Suppressor macrophage (primary cell): Measurements from ENCODE around the gene GPR52.
"Not testable (repeated sequence)": the region's sequence is repeated elsewhere in the genome, so short reads cannot be mapped to it uniquely, and the experiment has no call there.

ENCODE experiments used
- DNase-seq, 4 experiments: peaks; one replicate each; pipeline ENCODE4 v3.0.0-alpha.2; 2020 to 2022
- total RNA-seq, 17 experiments: gene quantifications; one replicate each; lab custom pipeline; 2026; ENCODE audit warnings: mixed read lengths in 6 of 17, inconsistent platforms in 3 of 17; lab: John Stamatoyannopoulos, UW

The GPR52 gene, protein sequence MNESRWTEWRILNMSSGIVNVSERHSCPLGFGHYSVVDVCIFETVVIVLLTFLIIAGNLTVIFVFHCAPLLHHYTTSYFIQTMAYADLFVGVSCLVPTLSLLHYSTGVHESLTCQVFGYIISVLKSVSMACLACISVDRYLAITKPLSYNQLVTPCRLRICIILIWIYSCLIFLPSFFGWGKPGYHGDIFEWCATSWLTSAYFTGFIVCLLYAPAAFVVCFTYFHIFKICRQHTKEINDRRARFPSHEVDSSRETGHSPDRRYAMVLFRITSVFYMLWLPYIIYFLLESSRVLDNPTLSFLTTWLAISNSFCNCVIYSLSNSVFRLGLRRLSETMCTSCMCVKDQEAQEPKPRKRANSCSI
- 0.08 to 1.9 (median 0.98) reads per million in 17 experiments for total RNA-seq

DNA sequence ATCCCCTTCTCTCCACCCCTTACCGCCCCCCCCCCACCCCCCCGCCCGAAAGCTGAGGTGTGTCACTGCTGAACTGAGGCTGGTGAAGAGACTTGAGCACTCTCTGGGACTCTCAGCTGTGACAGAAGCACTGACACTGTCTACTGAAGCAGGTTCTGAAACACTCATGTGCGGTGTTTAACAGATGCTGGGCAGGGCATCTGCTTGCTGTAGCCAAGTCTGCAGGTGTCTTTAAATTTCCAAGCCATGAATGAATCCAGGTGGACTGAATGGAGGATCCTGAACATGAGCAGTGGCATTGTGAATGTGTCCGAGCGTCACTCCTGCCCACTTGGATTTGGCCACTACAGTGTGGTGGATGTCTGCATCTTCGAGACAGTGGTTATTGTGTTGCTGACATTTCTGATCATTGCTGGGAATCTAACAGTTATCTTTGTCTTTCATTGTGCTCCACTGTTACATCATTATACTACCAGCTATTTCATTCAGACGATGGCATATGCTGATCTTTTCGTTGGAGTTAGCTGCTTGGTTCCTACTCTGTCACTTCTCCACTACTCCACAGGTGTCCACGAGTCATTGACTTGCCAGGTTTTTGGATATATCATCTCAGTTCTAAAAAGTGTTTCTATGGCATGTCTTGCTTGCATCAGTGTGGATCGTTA is at the start of gene GPR52:
TSS of gene GPR52 (plus strand) at position 99 of the 665 bp plus-strand sequence. CDS start at position 247, 148 bp downstream.
- no peak for DNase-seq

DNA sequence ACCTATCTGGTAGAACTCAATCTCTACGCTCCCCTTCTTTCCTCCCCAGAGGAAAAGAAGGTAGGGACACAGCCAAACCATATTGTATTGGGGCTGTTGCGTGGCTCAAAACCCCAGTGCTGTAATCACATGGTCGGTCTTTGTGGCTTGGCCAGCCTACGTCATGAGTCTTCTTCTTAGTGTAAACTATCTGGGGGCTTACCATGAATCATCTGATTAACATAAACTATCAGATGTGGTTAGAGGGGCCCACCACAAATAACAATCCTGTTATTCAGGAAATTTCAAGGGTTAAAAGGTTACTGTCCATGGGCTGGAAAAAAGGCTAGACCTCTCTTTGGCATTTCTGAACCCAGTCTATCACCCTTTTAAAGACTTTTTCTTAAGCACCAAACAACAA is 49.5 kb upstream of the GPR52 start:
- DNase-seq: no peak

DNA sequence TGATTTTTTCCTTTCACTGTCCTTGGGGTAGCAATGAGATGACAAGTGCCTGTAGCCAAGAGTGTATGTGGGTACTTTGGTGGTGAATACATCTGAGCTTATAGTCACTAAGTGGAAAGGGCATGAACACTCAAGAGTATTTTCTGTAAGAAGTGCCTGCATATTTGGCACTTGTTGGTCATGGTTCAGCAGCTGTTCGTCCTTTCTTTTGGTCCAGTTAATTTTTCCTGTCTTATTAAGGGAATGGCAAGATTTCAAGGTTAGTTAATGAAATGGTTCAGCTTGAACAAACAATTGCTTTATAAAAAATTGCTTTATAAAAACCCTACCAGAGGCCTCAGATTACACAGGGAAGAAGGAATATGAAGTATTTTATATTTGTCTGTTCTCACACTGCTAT is 48.6 kb upstream of the GPR52 start:
- no peak for DNase-seq

DNA sequence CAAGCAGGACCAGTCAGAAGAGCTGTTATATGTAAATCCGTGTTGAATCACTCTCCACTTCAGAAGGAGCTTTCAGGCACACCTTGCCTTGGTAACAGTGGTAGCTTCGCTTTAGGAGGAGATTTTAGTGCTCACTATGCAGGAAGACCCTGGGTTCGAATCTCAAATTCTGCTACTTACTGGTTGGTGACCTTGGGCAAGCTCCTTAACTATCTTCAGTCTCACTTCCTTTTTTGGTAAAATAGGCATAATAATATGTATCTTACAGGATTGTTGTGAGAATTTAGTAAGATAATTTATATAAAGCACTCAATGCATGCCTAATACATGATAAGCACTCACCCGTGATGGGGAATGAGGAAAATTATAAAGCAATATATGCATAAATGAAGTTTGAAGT is 46.7 kb upstream of the GPR52 start:
- DNase-seq: no peak

DNA sequence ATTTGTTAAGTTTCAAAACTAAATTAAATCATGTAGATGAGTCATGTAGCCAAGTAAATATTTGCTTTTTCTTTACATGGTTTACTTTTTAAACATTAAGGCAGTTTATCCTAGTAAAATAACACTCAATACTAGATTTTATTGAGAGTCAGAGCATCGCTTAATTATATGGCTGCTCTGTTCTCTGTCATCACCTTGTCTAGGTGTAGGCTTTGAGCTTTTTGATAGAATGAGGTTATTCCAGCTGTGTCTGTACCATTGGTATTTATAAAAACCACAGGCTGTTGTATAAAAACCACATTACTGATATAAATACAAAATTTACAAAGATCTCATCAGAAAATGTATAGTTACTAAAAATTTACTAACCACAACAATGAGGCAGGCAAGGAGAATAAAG is 42.5 kb upstream of the GPR52 start:
- DNase-seq: no peak

DNA sequence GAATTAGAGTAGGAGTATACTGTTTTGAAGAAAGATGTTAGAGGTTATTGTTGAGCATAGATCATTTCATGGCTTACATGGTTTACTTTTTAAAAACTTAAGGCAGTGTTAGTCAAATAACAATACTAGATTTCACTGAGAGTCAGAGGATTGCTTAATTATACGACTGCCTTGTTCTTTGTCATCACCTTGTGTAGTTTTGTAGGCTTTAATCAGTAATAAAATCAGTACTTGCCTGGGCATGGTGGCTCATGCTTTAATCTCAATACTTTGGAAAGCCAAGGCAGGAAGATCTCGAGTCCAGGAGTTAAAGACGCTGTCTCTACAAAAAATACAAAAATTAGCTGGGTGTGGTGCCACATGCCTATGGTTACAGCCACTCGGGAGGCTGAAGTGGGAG is 41.3 kb upstream of the GPR52 start:
- DNase-seq: no peak

DNA sequence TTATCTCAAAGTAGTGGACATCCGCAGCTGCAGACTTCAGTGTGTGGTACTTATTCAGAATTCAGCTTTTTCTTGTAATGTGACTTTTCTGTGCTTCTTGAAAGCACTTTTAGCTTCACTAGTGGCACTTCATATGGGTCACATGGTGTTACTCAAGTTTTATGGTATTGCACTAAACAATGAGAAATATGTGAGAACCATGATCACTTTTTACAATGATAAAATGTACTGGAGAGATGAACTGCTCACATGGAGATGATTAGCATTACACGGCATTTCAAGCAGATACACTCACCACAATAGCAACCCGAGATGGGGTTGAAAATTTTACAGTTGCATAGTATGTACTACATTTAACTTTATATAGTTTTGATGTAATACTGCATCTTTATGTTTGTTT is 40.1 kb upstream of the GPR52 start:
- DNase-seq: no peak

DNA sequence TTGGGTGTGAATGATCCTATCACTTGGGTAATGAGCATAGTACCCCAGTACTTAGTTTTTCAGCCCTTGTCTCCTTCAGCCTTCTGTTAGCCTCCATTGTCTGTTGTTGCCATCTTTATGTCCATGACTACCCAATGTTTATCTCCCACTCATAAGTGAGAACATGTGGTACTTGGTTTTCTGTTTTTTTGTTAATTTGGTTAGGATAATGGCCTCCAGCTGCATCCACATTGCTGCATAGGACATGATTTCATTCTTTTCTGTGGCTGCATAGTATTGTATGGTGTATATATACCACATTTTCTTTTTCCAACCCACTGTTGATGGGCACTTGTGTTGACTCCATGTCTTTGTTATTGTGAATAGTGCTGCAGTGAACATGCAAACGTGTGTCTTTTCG is 39.6 kb upstream of the GPR52 start:
- DNase-seq: no peak

DNA sequence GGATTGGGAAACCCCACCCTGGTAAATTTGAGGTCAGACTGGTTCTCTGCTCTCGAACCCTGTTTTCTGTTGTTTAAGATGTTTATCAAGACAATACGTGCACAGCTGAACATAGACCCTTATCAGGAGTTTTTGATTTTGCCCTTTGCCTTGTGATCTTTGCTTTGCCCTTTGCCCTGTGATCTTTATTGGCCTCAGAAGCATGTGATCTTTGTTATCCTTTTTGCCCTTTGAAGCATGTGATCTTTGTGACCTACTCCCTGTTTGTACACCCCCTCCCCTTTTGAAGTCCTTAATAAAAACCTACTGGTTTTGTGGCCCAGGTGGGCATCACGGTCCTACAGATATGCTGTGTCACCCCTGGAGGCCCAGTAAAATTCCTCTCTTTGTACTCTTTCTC is 38.0 kb upstream of the GPR52 start:
- DNase-seq: not testable (repeated sequence)

DNA sequence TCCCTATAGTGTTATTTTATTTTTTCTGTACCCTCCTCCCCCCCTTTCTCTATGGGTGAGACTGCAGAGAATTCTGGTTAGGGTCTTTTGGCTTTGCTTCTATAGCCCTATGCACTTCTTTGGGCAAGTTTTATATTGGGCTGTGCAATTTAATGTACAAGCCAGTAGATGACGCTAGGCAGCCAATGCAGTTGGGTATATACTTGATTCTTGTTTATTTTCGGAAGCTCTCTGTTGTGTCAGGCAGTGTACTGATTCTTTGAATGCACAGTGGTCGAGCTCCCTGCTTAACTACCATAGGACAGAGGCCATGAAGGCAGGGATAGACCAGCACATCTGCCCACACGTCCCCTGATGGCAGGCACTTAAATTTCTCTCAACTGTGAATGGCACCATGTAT is 34.1 kb upstream of the GPR52 start:
- no peak for DNase-seq

DNA sequence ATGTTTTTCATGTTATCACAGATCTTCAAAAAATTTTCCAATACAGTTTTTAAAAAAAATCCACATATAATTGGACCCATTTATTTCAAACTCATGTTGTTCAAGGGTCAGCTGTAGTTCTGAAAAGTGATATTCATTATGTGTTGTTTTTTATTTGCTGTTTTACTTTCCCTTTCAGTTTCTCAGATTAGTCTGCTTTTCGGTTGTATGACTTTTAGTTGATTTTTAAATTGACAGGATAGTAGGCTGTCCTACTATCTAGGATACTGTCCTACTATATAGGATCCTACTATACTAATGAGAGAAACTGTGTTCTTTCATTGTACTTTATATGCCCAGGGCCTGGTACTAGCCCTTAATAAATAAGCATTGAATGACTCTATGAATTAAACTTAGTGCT is 33.6 kb upstream of the GPR52 start:
- DNase-seq: no peak

DNA sequence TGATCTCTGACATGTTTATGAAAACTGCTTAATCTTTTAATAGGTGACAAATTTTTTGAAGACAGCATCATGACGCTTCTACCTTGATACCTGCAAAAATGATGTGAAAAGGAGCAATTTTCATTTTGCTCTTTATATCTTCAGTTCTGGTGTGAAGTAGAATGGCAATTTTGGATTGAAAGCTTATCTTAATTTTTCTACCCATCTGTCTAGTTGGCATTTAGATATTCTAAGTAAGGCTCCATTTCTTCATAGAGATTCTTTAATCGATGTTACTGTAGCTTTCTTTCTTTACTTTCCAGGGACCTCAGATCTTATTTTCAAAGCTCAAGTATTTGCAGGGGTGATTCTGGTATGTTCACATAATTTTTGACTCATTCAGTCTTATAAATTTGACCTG is 32.3 kb upstream of the GPR52 start:
- DNase-seq: no peak

DNA sequence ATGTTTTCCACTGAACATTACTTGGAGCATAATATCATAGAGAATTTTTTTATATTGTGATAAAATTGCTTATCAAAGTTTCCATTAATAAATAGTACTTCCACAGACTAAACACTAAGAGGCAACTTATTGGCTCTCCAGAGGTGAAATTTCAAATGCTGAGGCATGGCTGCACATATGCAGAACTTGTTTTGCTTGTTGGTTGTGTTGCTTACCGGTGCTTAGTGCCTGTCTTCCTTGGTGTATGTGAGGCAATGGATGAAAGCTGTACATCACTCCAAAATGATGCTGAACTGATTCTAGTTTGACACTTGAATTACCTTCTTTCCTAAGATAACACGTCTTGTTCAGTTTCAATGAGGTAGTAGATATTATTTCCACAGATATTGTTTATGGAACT is 29.8 kb upstream of the GPR52 start:
- no peak for DNase-seq

DNA sequence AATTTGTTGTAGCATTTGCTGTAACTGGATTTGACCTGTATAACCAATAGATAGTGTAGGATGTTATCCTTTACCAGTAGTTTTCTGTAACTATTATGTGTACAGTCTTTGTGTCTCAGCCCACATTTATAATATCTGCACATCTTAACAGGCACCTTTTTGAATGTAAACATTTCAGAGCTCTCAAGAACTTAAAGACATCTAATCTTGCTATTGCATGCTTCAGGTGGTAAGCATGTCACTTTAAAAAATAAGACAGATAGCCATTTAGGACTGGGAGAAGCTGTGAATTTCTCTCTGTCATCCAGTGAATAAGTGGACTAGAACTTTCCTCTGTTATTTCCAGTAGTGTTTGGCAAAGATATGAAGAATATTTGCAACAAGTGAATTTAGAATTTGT is 22.6 kb upstream of the GPR52 start:
- no peak for DNase-seq

DNA sequence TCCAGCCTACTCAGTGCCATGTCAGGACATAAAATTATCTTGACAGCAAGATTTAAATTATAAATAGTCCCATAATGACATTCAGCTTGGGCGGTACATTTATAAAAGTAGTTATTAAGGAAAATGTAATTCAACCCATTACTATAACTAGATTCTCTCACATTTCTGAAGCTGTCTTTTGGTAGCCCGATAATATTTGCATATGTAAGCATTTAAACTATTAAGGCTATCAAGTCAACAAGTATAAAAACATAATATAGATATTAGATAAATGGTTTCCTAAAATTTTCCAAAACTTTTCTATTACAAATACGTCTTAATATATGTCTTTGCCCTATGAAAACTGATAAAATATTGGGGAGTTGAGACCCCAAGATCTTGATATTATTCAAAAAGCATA is 21.6 kb upstream of the GPR52 start:
- no peak for DNase-seq

DNA sequence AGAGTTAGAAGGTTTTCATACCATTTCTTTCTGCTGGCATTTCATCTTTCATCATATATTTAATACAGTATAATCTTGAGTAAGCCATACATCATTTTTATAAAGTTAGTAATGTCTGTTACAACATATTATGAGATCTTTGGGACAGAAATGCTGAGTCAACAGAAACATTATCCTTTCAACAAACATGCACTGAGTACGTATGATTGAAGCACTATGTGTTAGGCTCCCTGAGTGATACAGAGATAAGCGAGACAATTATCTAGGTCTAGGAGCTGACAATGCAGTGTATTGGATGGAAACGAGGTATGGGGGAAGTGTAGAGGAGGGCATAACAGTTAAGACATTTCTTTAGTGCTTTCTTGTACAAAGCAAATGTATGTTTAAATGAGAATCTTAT is 19.7 kb upstream of the GPR52 start:
- DNase-seq: no peak

DNA sequence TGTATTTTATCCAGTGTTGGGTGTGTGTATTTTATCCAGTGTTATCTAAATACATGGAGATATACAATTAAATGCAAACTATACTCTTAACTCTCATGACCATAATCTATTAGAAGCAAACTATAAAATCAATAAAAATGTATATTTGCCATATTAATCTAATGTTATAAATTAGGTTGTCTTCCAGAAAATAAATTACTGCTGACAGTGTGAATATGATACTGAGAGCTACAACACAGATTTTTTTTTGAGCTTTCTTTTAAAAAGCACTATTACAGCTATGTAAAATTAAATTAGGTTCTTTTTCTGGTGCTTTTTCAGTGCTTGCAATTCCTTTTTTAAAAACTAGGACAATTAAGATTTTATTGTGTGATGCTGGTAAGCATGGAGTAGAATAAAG is 19.0 kb upstream of the GPR52 start:
- DNase-seq: no peak

DNA sequence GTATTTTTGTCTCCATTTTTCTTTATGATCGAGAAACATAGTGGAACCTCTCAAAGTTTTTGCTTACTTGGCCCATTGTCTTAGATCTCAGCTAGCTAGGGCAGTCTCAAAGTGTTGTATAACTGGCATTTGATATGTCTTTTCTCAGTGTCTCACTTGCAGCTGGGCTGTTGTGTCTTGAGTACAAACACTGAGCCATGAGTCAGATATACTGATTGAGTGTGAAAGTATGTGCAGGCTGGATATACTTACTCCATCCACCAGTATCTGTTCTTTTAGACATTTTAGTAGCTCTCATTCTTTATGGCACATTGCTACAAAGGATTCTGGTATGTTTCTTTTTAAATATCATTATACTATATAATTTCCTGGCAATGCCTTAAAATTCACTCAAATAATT is 14.3 kb upstream of the GPR52 start:
- DNase-seq: no peak

DNA sequence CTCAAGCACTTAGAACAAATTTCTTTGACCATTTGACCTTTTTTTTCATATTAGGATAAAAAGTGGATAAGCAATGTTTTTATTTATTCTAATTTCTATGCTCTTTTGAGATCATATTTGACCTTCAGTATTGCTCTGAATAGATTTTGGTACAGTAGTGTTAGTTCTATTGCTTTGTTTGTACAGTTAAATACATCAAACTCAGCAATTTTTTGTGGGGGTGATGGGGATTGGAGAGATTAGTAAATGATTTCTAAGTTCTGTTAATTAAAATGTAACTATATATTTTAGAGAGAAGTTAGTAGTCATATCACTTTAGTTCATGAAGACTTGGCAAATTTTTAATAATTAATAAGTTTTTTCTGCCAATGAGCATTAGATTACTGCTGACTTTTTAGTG is 2.4 kb upstream of the GPR52 start:
- DNase-seq: no peak

DNA sequence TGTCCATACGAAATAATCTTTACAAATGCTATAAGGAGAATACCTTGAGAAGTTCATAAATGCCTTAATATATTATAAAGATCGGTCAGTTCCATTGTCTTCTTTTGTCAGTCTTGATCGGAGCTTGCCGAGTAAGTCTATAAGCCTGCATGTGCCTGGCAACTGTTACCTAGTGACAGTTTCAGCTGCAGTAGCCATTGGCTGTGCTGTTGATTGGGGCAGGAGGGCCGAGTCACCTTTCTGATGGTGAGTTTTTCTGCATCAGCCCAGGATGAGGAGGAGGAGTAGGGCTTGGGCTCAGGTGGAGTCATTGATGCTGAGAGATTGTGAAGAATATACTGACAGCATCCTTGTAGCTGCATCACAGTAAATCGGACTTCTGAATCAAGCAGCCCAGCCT is 1.9 kb upstream of the GPR52 start:
- no peak for DNase-seq

DNA sequence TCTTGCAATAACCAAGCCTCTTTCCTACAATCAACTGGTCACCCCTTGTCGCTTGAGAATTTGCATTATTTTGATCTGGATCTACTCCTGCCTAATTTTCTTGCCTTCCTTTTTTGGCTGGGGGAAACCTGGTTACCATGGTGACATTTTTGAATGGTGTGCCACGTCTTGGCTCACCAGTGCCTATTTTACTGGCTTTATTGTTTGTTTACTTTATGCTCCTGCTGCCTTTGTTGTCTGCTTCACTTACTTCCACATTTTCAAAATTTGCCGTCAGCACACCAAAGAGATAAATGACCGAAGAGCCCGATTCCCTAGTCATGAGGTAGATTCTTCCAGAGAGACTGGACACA is 743 bp downstream of the GPR52 start:
- DNase-seq: no peak

DNA sequence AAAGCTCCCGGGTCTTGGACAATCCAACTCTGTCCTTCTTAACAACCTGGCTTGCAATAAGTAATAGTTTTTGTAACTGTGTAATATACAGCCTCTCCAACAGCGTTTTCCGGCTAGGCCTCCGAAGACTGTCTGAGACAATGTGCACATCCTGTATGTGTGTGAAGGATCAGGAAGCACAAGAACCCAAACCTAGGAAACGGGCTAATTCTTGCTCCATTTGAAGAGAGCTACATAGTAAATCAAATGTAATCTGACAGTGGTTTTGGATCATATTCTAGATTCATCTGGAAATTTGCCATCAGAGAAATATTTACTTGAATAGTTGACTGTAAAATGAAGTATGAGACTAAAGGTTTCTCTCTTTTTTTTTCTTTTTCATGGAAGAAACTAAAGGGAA is 1.2 kb downstream of the GPR52 start:
- DNase-seq: no peak

DNA sequence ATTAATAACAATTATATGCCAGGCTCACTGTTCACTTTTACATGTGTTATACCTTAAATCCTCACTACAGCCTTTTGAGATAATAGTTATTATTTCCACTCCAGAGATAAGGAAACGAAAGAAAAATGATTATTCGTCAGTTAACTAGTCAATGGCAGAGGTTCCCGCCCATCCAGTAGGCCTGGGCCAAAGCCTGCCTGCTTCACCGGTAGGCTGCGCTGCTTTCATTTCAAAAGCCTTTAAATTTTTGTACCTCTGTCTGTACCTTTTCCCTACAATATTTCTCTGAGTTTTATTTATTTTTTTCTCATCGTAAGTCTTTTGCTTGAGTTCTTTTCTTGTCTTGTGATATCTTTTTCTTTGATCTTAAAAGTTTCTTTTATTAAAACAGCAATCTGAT is 3.6 kb downstream of the GPR52 start:
- DNase-seq: no peak

DNA sequence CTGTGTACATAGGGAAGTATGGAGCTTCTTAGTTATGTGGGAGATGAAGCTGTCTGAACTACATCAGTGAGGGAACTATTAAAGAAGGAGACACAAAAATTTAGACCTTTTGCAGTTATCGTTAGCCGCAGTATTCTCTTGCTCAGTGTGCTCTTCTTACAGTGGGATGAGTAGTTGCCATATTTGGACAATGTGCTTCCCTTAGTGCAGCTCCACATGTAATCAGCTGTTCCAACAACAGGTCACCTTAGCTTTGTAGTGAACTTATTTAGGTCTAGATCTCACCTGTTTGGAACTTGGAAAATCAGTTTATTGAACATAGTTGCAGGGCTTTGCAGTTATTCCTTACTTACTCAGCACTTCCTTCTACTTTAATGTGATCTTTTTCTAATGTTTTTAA is 18.1 kb downstream of the GPR52 start:
- no peak for DNase-seq

DNA sequence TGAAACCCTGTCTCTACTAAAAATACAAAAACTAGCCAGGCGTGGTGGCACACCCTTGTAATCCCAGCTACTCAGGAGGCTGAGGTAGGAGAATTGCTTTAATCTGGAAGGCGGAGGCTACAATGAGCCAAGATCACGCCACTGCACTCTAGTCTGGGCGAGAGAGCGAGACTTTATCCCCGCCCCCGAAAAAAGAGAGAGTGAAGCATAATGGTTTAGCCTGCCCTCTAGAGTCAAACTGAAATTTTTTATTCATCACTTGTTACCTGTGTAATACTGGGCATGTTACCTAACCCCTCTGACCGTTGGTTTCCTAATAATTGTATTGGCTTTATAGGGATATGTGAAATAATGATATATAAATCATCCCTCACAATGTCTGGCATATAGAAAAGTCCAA is 18.8 kb downstream of the GPR52 start:
- no peak for DNase-seq
